GM15510 (cell line): ENCODE measurements around the gene AKAP7.

Experiments
- POLR2A ChIP-seq: IDR thresholded peaks from 3 replicates; pipeline ENCODE4 v1.6.1; 2011; ENCODE audit warnings: borderline replicate concordance; ENCODE audit not compliant: insufficient read length; ENCODE audit errors: extremely low read depth

The AKAP7 gene

GRCh38 chr6:131164506-131164905 is 29.2 kb downstream of the AKAP7 start:
- TF ChIP-seq POLR2A: no peak

- no peak for TF ChIP-seq POLR2A
Observed at GRCh38 chr6:131167773-131168172, 32.5 kb downstream of the AKAP7 start.

- TF ChIP-seq POLR2A: no peak
Observed at GRCh38 chr6:131169613-131170012, 34.3 kb downstream of the AKAP7 start.

GRCh38 chr6:131172222-131172621 is 37.0 kb downstream of the AKAP7 start:
- no peak for TF ChIP-seq POLR2A

GRCh38 chr6:131173680-131174079 is 38.4 kb downstream of the AKAP7 start:
- TF ChIP-seq POLR2A: no peak

- no peak for TF ChIP-seq POLR2A
Observed at GRCh38 chr6:131175564-131175963, 40.3 kb downstream of the AKAP7 start.

GRCh38 chr6:131177996-131178395 is 42.7 kb downstream of the AKAP7 start:
- no peak for TF ChIP-seq POLR2A

GRCh38 chr6:131182991-131183425 is 47.7 kb downstream of the AKAP7 start:
- no peak for TF ChIP-seq POLR2A

- no peak for TF ChIP-seq POLR2A
Observed at GRCh38 chr6:131183427-131184095, 48.3 kb downstream of the AKAP7 start.

- TF ChIP-seq POLR2A: no peak
Observed at GRCh38 chr6:131191590-131191989, 56.3 kb downstream of the AKAP7 start.

- TF ChIP-seq POLR2A: no peak
Observed at GRCh38 chr6:131197716-131198115, 62.4 kb downstream of the AKAP7 start.

- TF ChIP-seq POLR2A: no peak
Observed at GRCh38 chr6:131199568-131200272, 64.5 kb downstream of the AKAP7 start.

- no peak for TF ChIP-seq POLR2A
Observed at GRCh38 chr6:131205481-131206244, 70.4 kb downstream of the AKAP7 start.

- TF ChIP-seq POLR2A: no peak
Observed at GRCh38 chr6:131206463-131207251, 71.4 kb downstream of the AKAP7 start.

GRCh38 chr6:131208787-131209186 is 73.5 kb downstream of the AKAP7 start:
- no peak for TF ChIP-seq POLR2A

GRCh38 chr6:131210469-131210868 is 75.2 kb downstream of the AKAP7 start:
- TF ChIP-seq POLR2A: no peak

- TF ChIP-seq POLR2A: no peak
Observed at GRCh38 chr6:131212024-131212423, 76.8 kb downstream of the AKAP7 start.
